ENCODE results near the gene MFSD11. TPM values are rescaled to one million over a fixed set of nuclear protein-coding genes. Genes with fewer than 3 reads are reported as not detected.

The MFSD11 gene
- total RNA-seq, 1 experiment from 2014 or later, result 37.6 TPM

DNA sequence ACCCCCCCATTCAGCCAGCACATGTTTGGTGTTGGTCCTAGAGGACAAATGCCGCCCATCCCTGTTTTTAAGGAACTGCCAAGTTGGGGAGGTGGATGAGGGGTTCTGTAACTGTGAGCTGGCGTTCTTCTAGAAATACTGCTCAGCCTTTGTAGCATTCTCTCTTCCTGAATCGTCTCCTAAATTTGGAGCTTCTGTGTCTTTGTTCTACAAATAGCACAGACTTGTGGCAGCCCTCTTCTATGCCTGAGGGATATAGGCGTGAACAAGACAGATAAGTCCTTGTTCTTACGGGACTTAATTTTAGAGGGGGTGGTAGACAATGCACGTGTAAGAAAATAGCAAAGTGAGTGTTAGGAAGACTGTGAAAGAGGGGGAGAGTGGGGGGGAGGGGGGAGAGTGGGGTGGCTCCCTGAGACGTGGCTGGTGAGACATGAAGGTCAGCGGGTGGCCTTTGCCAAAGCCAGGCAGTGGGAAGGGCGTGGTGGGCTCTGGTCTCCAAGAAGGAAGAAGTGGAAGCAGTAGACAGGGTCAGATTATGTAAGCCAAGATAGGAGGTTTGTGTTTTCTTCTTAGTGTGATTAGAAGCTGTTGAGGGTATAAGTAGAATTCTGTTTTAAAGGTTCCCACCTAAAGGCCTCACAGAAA, 9.9 kb downstream of the MFSD11 start:
- no peak for DNase-seq (ENCODE audit: low read depth)

- DNase-seq (ENCODE audit: low read depth), result no peak
Observed at GRCh38 chr17:76748657-76749056, 10.7 kb downstream of the MFSD11 start.

DNA sequence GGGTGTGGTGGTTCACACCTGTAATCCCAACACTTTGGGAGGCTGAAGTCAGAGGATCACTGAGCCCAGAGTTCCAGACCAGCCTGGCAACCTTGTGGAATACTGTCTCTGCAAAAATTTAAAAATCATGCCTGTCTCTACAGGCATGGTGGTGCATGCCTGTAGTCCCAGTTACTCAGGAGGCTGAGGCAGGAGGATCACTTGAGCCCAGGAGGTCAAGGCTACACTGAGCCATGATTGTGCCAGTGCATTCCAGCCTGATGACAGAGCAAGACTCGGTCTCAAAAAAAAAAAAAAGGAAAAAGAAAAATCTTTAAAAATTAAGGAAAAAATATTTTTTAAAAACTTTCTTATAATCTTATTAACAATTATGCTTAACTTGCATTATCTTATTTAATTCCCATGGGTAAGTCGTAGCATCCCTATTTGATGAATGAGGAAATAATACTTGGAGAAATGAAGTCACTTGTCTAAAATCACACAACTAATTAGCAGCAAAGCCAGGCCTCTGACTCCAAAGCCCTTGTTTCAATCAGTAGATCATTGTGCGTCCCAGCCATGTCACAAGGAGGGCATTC, 13.6 kb downstream of the MFSD11 start:
- DNase-seq (ENCODE audit: low read depth), result no peak

- no peak for DNase-seq (ENCODE audit: low read depth)
Observed at GRCh38 chr17:76752006-76752405, 14.1 kb downstream of the MFSD11 start.

DNA sequence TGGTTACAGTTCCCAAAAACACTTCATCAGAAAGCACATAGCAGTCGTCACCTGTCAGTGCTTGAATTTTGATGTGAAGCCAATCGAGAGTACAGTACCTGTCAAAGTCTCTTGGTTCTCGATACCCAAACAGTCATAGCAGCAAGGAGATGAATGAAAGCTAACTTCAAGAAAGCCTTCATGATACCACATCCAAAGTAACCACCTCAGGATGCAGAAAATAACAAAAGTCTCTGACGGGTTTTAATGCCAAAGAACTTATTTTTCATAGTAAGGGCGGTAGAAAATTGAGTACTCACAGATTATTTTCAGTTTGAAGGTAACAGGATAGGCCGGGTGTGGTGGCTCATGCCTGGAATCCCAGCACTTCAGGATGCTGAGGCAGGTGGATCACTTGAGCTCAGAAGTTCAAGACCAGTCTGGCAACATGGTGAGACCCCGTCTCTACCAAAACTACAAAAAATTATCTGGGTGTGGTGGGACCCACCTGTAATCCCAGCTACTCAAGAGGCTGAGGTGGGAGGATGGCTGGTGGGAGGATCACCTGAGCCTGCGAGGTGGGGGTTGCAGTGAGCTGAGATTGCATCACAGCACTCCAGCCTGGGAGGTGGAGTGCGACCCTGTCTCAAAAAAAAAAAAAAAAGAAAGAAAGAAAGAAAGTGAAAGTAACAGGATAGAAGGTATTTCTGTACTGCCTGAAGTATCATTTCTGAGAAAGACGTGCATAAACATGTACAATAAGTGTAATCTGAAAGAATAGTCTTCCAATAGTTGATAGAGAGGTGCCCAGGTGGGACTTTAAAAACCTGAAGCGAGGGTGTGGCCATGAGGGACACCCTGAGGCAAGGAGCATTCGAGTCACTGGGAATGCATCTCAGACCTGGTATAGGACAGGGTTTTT, 15.4 kb downstream of the MFSD11 start:
- no peak for DNase-seq (ENCODE audit: low read depth)

GRCh38 chr17:76755285-76755684, 17.4 kb downstream of the MFSD11 start:
- DNase-seq (ENCODE audit: low read depth), result no peak

- no peak for DNase-seq (ENCODE audit: low read depth)
Observed at GRCh38 chr17:76757256-76757655, 19.3 kb downstream of the MFSD11 start.

DNA sequence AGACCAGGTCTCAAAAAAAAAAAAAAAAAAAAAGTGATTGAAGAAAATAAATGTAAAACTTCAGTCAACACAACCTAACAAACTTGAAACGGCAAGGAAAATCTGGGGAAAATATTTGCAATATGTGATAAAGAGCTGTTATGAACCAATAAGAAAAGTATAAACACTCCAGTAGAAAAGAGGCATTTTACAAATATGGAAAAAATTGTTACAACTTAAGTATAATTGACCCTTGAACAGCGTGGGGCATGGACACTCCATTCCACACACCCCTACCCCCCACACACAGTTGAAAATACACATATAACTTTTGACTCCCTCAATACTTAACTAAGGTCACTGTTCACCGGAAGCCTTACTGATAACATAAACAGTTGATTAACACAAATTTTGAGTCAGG, 20.7 kb downstream of the MFSD11 start:
- no peak for DNase-seq (ENCODE audit: low read depth)

- peak; percentile 94 for DNase-seq (ENCODE audit: low read depth)
Observed at GRCh38 chr17:76772842-76773525, 35.1 kb downstream of the MFSD11 start.

DNA sequence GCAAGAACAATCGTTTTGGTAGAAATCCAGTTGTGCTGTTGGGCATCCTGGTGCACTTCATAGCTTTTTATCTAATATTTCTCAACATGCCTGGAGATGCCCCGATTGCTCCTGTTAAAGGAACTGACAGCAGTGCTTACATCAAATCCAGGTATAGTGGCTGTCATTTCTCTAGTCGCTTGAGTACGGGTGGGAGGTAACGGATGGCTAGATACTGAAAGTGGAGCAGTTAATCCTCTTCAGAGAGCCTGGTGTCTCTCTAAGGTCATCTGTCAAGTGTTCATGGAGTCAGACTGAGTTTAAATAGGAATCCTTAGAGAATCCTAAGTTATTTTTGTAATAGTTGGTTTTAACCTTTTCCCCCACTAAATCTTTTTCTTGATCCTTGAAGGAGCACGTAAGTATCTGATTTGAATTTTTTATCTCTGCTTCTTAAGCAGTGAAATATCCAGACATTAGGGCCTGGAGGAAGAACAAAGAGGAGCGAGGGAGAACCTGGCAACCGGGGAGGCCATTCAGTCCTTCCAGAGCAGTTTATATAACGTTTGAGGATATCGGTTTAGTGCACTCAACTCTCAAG, 37.2 kb downstream of the MFSD11 start:
- DNase-seq (ENCODE audit: low read depth), result no peak

DNA sequence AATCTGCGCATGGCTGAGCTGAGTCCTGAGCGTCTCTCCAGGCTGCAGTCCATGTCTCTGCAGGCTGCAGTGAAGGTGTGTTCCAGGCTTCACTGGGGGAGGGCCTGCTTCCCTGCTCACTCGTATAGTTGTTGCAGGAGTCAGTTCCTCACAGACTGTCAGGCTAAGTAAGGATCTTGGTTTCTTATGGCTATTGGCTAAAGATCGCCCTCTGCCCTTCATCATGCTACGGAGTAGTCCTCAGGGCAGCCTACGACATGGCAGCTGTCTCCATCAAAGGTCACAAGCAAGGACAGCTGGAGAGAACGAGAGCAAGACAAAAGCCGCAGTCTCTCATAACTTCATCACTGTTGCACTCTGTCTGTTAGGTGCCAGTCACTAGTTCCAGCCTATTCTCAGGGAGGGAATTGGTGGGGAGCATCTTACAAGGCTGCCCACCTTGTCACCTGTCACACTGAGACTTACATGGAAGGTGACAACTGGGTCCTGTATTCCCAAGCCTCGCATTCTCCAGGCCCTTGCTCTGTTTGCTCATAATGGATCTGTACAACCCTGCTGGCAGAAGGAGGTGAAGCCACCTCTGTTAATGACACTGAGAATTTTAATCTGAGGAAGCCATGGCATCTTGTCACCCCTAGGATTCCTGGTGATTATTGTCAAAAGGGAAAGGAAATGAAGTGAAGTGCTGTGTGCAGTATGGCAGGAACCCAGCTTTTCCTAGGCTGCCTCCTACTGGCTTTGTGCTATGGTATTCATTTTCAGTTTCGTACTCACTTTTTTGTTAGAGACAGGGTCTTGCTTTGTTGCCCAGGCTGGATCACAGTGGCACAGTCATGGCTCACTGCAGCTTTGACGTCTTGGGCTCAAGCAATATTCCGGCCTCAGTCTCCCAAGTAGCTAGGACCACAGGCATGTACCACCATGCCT, 43.4 kb downstream of the MFSD11 start:
- DNase-seq (ENCODE audit: low read depth), result no peak

DNA sequence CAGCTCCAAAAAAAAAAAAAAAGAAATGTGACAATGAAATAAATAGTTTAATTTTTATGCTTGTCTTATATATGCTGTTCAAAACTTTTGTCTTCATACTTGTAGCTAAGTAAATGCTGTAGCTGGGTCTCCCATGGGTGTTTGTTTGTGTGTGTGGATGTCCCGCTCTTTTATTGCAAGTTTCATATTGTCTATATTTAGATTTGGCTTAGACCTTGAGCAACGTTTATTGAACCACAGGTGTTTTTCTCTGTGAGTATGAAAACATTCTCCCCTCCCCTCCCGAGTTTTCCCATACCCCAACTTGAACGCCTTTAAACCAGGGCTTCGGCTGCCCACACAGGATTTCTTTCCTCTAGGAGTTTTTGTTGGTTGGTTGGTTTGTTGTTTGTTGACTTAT, 45.2 kb downstream of the MFSD11 start:
- DNase-seq (ENCODE audit: low read depth), result no peak

GRCh38 chr17:76784926-76785325, 47.0 kb downstream of the MFSD11 start:
- no peak for DNase-seq (ENCODE audit: low read depth)

DNA sequence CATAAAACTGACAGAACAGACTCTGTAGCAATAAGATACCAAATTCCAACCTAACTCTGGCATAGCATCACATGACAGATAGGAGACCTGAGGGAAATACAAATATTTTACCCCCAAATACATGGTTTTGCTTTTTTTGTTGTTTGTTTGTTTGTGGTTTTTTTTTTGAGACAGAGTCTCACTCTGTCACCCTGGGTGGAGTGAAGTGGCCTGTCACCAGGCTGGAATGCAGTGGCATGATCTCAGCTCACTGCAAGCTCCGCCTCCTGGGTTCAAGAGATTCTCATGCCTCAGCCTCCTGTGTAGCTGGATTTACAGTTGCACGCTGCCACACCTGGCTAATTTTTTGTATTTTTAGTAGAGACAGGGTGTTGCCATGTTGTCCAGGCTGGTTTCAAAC, 49.9 kb downstream of the MFSD11 start:
- DNase-seq (ENCODE audit: low read depth), result peak; percentile 48

- peak; percentile 24 for DNase-seq (ENCODE audit: low read depth)
Observed at GRCh38 chr17:76789235-76789788, 51.4 kb downstream of the MFSD11 start.

GRCh38 chr17:76791053-76791980, 53.4 kb downstream of the MFSD11 start:
- peak; percentile 89 for DNase-seq (ENCODE audit: low read depth)

DNA sequence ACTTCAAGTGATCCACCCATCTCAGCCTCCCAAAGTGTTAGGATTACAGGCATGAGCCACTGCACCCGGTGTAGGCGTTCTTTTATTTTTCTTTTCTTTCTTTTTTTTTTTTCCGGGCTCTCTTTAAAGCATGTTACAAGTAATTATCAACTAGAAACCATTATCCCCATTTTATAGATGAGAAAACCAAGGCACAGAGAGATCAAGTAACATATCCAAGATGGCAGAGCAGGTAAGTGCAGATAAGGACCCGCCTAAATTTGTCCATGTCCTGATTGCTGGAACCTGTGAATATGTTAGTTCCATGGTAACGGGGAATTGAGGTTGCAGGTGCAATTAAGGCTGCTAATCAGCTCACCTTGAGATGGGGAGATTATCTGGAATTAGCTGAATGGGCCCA, 54.4 kb downstream of the MFSD11 start:
- no peak for DNase-seq (ENCODE audit: low read depth)

DNA sequence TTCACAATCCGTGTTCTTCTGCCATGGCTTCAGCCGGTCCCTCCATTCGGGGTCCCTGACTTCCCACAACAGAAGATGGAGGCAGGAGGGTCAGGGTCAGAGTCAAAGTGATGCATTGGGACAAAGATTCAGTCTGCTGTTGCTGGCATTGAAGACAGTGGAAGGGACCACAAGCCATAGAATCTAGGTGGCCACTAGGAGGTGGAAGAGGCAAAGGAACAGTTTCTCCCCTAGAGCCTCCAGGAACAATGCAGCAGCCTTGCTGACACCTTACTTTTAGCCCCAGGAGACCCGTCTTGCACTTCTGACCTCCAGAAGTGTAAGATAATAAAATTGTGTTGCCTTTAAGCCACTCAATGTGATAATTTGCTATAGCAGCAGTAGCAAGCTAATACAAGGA, 55.9 kb downstream of the MFSD11 start:
- peak; percentile 42 for DNase-seq (ENCODE audit: low read depth)

GRCh38 chr17:76796081-76796480, 58.2 kb downstream of the MFSD11 start:
- DNase-seq (ENCODE audit: low read depth), result no peak
